ENCODE measurements around the gene KCTD13. TPM values are rescaled to one million over a fixed set of nuclear protein-coding genes. Genes with fewer than 3 reads are reported as not detected.
A peak's percentile ranks its signal among the peaks of the same experiment; 100 is the strongest.

The KCTD13 gene
- total RNA-seq, 3 donors from 2014 or later = 22.2 to 25.8 (median 22.9) TPM

- H3K4me3 ChIP-seq = no peak overlapping the region
- peaks cover 24% of the 10 kb centered on the region for H3K4me1 ChIP-seq (ENCODE audit: low read depth)
- TF ChIP-seq CTCF (IDR thresholded peaks at IDR 0.05) = no peak
- no peaks in the 10 kb centered on the region for H3K9me3 ChIP-seq
- ATAC-seq = no peak
- peaks cover 5% of the 10 kb centered on the region for H3K36me3 ChIP-seq (ENCODE audit: low read depth)
- intact Hi-C loops (cut with DNase I, micrococcal nuclease) = no loop called here
- no peak for DNase-seq
Observed at GRCh38 chr16:29972992-29973383, 47.0 kb upstream of the KCTD13 start.

DNA sequence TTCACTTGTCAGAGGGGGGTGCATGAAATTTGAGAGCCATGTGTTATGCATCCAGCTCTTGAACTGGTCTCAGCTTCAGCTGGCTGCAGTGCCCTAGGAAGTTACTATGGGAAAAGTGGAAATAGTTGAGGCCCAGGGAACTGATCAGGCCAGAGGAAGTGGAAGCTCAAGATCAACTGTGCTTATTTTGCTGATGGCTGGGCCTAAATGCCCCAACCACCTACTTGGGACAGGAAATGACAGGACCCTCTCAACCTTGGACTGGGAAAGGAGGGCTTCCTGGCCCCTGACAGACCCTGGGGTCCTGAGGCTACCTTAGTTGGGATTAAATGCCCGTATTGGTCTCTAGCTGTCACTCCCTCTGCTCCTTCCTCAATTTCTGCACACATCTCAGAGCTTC lies 46.5 kb upstream of the KCTD13 start:
- intact Hi-C loops (cut with DNase I, micrococcal nuclease) = no loop called here
- no peak overlapping the region for H3K4me3 ChIP-seq
- no peaks in the 10 kb centered on the region for H3K9me3 ChIP-seq
- TF ChIP-seq CTCF (IDR thresholded peaks at IDR 0.05) = no peak
- ATAC-seq = no peak
- peaks cover 24% of the 10 kb centered on the region for H3K4me1 ChIP-seq (ENCODE audit: low read depth)
- DNase-seq = no peak
- H3K36me3 ChIP-seq (ENCODE audit: low read depth) = peaks cover 5% of the 10 kb centered on the region

DNA sequence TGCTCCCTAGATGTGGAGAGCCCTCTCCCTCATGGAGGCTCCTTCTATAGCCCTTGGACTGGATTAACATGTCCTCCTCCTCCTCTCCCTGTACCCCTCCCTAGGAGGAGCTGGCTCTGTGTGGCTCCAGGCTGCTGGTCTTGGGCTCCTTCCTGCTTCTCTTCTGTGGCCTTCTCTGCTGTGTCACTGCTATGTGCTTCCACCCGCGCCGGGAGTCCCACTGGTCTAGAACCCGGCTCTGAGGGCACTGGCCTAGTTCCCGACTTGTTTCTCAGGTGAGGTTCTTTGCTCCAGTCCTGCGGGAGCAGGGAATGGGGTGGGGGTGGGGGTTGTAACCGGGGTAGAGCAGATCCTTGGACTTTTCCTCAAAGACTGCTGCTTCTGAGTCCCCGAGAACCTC lies 45.3 kb upstream of the KCTD13 start:
- ATAC-seq = no peak
- Histone ChIP-seq H3K4me1 (ENCODE audit: low read depth) (peaks cover 20% of the 10 kb centered on the region), H3K9me3 (no peaks in the 10 kb centered on the region), H3K4me3 (no peak overlapping the region), H3K36me3 (ENCODE audit: low read depth) (peaks cover 5% of the 10 kb centered on the region)
- no peak for TF ChIP-seq CTCF (IDR thresholded peaks at IDR 0.05)
- DNase-seq = no peak
- intact Hi-C loops (cut with DNase I, micrococcal nuclease) = no loop called here

- DNase-seq (no peak), ATAC-seq (no peak)
- intact Hi-C loops (cut with DNase I, micrococcal nuclease) = no loop called here
- H3K4me3 ChIP-seq = no peak overlapping the region
- peaks cover 5% of the 10 kb centered on the region for H3K36me3 ChIP-seq (ENCODE audit: low read depth)
- TF ChIP-seq CTCF (IDR thresholded peaks at IDR 0.05) = no peak
- H3K4me1 ChIP-seq (ENCODE audit: low read depth) = peaks cover 2% of the 10 kb centered on the region
- H3K9me3 ChIP-seq = no peaks in the 10 kb centered on the region
Observed at GRCh38 chr16:29968205-29968604, 42.2 kb upstream of the KCTD13 start.

GRCh38 chr16:29963021-29963743 lies 37.2 kb upstream of the KCTD13 start:
- intact Hi-C loops (cut with DNase I, micrococcal nuclease) = no loop called here
- no peak for TF ChIP-seq CTCF (IDR thresholded peaks at IDR 0.05)

More at GRCh38 chr16:29963021-29963743, 37.2 kb upstream of the KCTD13 start:
- H3K4me1 ChIP-seq (ENCODE audit: low read depth) = peaks cover 10% of the 10 kb centered on the region
- ATAC-seq = peak; percentile 1
- no peaks in the 10 kb centered on the region for H3K9me3 ChIP-seq
- DNase-seq = peak in 2 of 3 donors; percentile 24 to 56
- H3K4me3 ChIP-seq = no peak overlapping the region
- H3K36me3 ChIP-seq (ENCODE audit: low read depth) = no peaks in the 10 kb centered on the region

Data from mucosa of descending colon (tissue), 3 donors.